Endodermal cell (in vitro differentiated cells): ENCODE measurements around the gene STMN3. TPM values are rescaled to one million over a fixed set of nuclear protein-coding genes. Genes with fewer than 3 reads are reported as not detected.
"Not testable (repeated sequence)": the region's sequence is repeated elsewhere in the genome, so short reads cannot be mapped to it uniquely, and the experiment has no call there.

Source experiments
- DNase-seq: peaks from one replicate; pipeline ENCODE4 v3.0.0-alpha.2; 2017
- H3K27ac ChIP-seq: 2 replicates; pipeline ENCODE4 v1.5.1; 2013; ENCODE audit warnings: mild to moderate bottlenecking, low read depth, low read length, moderate library complexity
- H3K27me3 ChIP-seq: 2 replicates; pipeline ENCODE4 v1.6.1; 2013; ENCODE audit warnings: mild to moderate bottlenecking, low read length, moderate library complexity; ENCODE audit not compliant: insufficient read depth, control insufficient read depth, poor library complexity, severe bottlenecking
- H3K36me3 ChIP-seq: 2 replicates; pipeline ENCODE4 v1.7.0; 2013; ENCODE audit warnings: mild to moderate bottlenecking, low read length, moderate library complexity; ENCODE audit not compliant: control insufficient read depth, insufficient read depth
- H3K4me1 ChIP-seq: one replicate; pipeline ENCODE4 v1.7.0; 2013; ENCODE audit warnings: low read length; ENCODE audit not compliant: control insufficient read depth, insufficient read depth
- H3K4me3 ChIP-seq: 2 replicates; pipeline ENCODE4 v1.5.1; 2013; ENCODE audit warnings: mild to moderate bottlenecking, low read length, moderate library complexity
- H3K9ac ChIP-seq: 2 replicates; pipeline ENCODE4 v1.6.1; 2013; ENCODE audit warnings: mild to moderate bottlenecking, low read length, moderate library complexity; ENCODE audit not compliant: poor library complexity, severe bottlenecking; ENCODE audit errors: extremely low read depth
- H3K9me3 ChIP-seq: 2 replicates; pipeline ENCODE4 v1.6.1; 2013; ENCODE audit warnings: mild to moderate bottlenecking, low read length, moderate library complexity; ENCODE audit not compliant: control insufficient read depth
- H3K27ac Mint-ChIP-seq: 2 replicates; pipeline ENCODE4 v1.8.0; 2020; ENCODE audit warnings: mixed read lengths
- H3K27me3 Mint-ChIP-seq: 2 replicates; pipeline ENCODE4 v1.8.0; 2021; ENCODE audit warnings: mild to moderate bottlenecking, mixed read lengths; ENCODE audit not compliant: insufficient read depth
- H3K36me3 Mint-ChIP-seq: 2 replicates; pipeline ENCODE4 v1.8.0; 2020; ENCODE audit warnings: low read depth, mixed read lengths
- H3K4me1 Mint-ChIP-seq: 2 replicates; pipeline ENCODE4 v1.8.0; 2020; ENCODE audit warnings: mixed read lengths
- H3K4me3 Mint-ChIP-seq: 2 replicates; pipeline ENCODE4 v1.8.0; 2020; ENCODE audit warnings: mild to moderate bottlenecking, moderate library complexity, mixed read lengths
- H3K9me3 Mint-ChIP-seq: 2 replicates; pipeline ENCODE4 v1.8.0; 2020; ENCODE audit warnings: mild to moderate bottlenecking, mixed read lengths
- CTCF ChIP-seq: fragments of 200-600 bp; sonication (generic); conservative IDR thresholded peaks from 2 replicates; pipeline ENCODE4 v1.5.0; 2021; ENCODE audit warnings: antibody characterized with exemption, mild to moderate bottlenecking
- WGBS, 2 experiments: methylation state at CpG; one replicate each; pipeline versions ENCODE4 v1.1.5 to v1.1.7; 2013; ENCODE audit warnings: missing lambda C conversion rate in 2 of 2, mixed read lengths in 1 of 2; ENCODE audit not compliant: insufficient coverage in 1 of 2, insufficient read length in 1 of 2; 5-methylcytosine and 5-hydroxymethylcytosine counted together
- total RNA-seq, 2 donors: library from RNA; stranded (reverse); fragmentation: NEBNext Ultra II Directional in 1 of 2; extraction: Animal tissue kit (Norgen Biotek cat#: 25700) in 1 of 2; gene quantifications; 2 replicates in 1 of 2; 3 replicates in 1 of 2; pipeline ENCODE4 v1.2.1, GENCODE V29; 2021

The STMN3 gene
- total RNA-seq, 2 donors from 2014 or later: 6.7 to 18.3 TPM

- Mint-ChIP-seq H3K9me3 (no peaks in the 10 kb centered on the region), H3K4me1 (no peaks in the 10 kb centered on the region), H3K36me3 (peaks cover 25% of the 10 kb centered on the region), H3K4me3 (no peak overlapping the region), H3K27me3 (no peaks in the 10 kb centered on the region), H3K27ac (no peak overlapping the region)
- H3K4me1 ChIP-seq: no peaks in the 10 kb centered on the region
- H3K9me3 ChIP-seq: no peaks in the 10 kb centered on the region
- DNase-seq: no peak
- H3K27ac ChIP-seq: no peak overlapping the region
- no peak overlapping the region for H3K4me3 ChIP-seq
- H3K36me3 ChIP-seq: peaks cover 13% of the 10 kb centered on the region
- 96 to 98% methylated on average over 8 to 9 of the region's 9 CpGs for WGBS, 2 experiments
- H3K27me3 ChIP-seq: no peaks in the 10 kb centered on the region
- TF ChIP-seq CTCF: no peak
- H3K9ac ChIP-seq: no peak overlapping the region
Observed at GRCh38 chr20:63606686-63607085, 46.5 kb downstream of the STMN3 start.

GRCh38 chr20:63602321-63602720, 50.9 kb downstream of the STMN3 start:
- Mint-ChIP-seq H3K4me3 (no peak overlapping the region), H3K4me1 (no peaks in the 10 kb centered on the region), H3K27ac (no peak overlapping the region), H3K36me3 (peaks cover 53% of the 10 kb centered on the region), H3K9me3 (no peaks in the 10 kb centered on the region), H3K27me3 (no peaks in the 10 kb centered on the region)
- Histone ChIP-seq H3K9me3 (no peaks in the 10 kb centered on the region), H3K36me3 (peaks cover 13% of the 10 kb centered on the region), H3K4me3 (no peak overlapping the region), H3K9ac (no peak overlapping the region), H3K27ac (no peak overlapping the region), H3K27me3 (no peaks in the 10 kb centered on the region), H3K4me1 (no peaks in the 10 kb centered on the region)
- DNase-seq: no peak
- 97 to 100% methylated on average over 3 of the region's 3 CpGs for WGBS, 2 experiments
- no peak for TF ChIP-seq CTCF

GRCh38 chr20:63601679-63602078, 51.5 kb downstream of the STMN3 start:
- not testable (repeated sequence) for H3K27me3 Mint-ChIP-seq, H3K4me3 ChIP-seq, H3K27ac Mint-ChIP-seq

GRCh38 chr20:63599396-63600050, 53.7 kb downstream of the STMN3 start:
- Histone ChIP-seq H3K4me3 (no peak overlapping the region), H3K27me3 (no peaks in the 10 kb centered on the region), H3K9me3 (no peaks in the 10 kb centered on the region), H3K36me3 (peaks cover 13% of the 10 kb centered on the region), H3K9ac (no peak overlapping the region), H3K4me1 (no peaks in the 10 kb centered on the region), H3K27ac (no peak overlapping the region)
- Mint-ChIP-seq H3K27ac (no peak overlapping the region), H3K27me3 (no peaks in the 10 kb centered on the region), H3K36me3 (peaks cover 50% of the 10 kb centered on the region), H3K9me3 (no peaks in the 10 kb centered on the region), H3K4me3 (no peak overlapping the region), H3K4me1 (no peaks in the 10 kb centered on the region)
- 92% methylated on average over 24 to 27 of the region's 27 CpGs for whole genome bisulfite sequencing, 2 experiments
- no peak for DNase-seq
- TF ChIP-seq CTCF: no peak

More at GRCh38 chr20:63601679-63602078, 51.5 kb downstream of the STMN3 start:
- 90 to 100% methylated on average over 6 to 8 of the region's 8 CpGs for WGBS, 2 experiments
- H3K27ac ChIP-seq, H3K9me3 Mint-ChIP-seq, H3K9me3 ChIP-seq, DNase-seq, H3K27me3 ChIP-seq, H3K4me1 ChIP-seq, H3K4me1 Mint-ChIP-seq, H3K9ac ChIP-seq, H3K4me3 Mint-ChIP-seq: not testable (repeated sequence)
- H3K36me3 Mint-ChIP-seq: peaks cover 49% of the 10 kb centered on the region
- H3K36me3 ChIP-seq: peaks cover 13% of the 10 kb centered on the region
